DMS79 (cell line): ENCODE measurements around the gene TDG.

ENCODE experiments used
- DNase-seq: peaks from one replicate; lab custom pipeline; 2025; lab: John Stamatoyannopoulos, UW

The TDG gene

GRCh38 chr12:103965590-103966504, at the start of gene TDG:
TDG (plus strand) TSS chr12:103965872; CDS start chr12:103966038, 166 bp downstream.
- peak; percentile 99 for DNase-seq

DNA sequence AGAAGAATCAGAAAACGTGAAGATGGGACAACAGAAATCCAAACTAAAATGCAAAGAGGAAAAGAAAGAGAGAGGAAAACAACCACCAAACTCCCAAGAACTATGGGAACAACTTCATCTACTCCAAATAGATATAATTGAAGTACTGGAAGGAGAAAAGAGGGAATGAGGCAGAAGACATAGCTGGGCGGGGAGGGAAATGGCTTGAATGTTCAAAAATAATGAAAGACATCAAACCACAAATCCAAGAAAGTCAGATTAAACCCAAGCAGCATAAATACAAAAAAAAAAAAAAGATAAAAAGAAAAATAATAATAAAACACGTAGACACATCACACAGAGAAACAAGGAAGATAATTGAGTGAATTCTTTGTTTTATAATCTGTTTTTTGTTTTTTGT, 47.8 kb upstream of the TDG start:
- no peak for DNase-seq

- DNase-seq = peak; percentile 26
Observed at GRCh38 chr12:103924761-103925641, 40.7 kb upstream of the TDG start.

GRCh38 chr12:103928682-103929045, 37.0 kb upstream of the TDG start:
- no peak for DNase-seq

DNA sequence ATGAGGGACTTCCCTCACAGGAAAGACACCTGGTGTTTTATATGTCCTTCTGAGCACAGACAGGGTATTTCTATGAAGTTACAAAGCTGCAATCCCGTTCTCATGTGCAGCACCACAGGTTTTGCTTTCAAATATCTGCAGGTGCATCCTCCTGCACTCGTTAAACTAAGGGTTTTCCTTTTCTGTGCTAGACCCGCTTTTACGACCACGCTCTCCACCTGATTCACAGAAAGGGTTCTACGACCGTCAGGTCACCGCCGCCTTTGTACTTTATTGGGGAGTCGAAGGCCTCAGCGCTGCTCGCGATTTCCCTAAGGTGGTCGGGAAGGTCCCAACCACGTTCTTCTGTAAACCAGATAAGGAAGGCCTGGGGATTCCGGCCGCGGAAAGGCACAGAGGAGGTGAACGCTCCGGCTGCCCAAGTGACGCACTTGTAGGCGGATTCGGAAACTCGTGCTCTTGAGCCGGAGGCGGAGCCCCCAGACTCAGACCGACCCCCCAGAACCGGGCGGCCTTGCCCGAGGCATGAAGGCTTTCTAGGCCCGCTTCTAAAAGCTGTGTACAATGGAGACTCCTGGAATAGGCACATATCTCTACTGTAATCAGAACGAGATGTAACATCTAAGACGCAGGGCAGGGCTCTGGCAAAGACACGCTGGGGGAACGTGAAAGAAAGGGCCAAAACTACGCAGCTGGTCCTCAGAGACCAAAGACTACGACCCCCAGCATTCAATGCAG, 36.5 kb upstream of the TDG start:
- DNase-seq = no peak

DNA sequence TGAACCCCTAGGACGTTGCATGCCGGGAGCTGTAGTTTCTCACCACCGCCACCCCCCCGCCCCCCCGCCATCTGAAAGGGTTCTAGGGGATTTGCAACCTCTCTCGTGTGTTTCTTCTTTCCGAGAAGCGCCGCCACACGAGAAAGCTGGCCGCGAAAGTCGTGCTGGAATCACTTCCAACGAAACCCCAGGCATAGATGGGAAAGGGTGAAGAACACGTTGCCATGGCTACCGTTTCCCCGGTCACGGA, 36.0 kb upstream of the TDG start:
- DNase-seq = peak; percentile 96

- DNase-seq = peak; percentile 100
Observed at GRCh38 chr12:103930034-103930786, 35.5 kb upstream of the TDG start, which contains the start of gene HSP90B1. HSP90B1 (plus strand) TSS chr12:103930410; CDS start chr12:103930516, 106 bp downstream.

- DNase-seq = no peak
Observed at GRCh38 chr12:103930787-103931735, 34.6 kb upstream of the TDG start.

GRCh38 chr12:103933237-103933636, 32.4 kb upstream of the TDG start:
- DNase-seq = no peak

GRCh38 chr12:103936679-103937078, 29.0 kb upstream of the TDG start:
- DNase-seq = no peak

- DNase-seq = no peak
Observed at GRCh38 chr12:103944964-103945363, 20.7 kb upstream of the TDG start.

DNA sequence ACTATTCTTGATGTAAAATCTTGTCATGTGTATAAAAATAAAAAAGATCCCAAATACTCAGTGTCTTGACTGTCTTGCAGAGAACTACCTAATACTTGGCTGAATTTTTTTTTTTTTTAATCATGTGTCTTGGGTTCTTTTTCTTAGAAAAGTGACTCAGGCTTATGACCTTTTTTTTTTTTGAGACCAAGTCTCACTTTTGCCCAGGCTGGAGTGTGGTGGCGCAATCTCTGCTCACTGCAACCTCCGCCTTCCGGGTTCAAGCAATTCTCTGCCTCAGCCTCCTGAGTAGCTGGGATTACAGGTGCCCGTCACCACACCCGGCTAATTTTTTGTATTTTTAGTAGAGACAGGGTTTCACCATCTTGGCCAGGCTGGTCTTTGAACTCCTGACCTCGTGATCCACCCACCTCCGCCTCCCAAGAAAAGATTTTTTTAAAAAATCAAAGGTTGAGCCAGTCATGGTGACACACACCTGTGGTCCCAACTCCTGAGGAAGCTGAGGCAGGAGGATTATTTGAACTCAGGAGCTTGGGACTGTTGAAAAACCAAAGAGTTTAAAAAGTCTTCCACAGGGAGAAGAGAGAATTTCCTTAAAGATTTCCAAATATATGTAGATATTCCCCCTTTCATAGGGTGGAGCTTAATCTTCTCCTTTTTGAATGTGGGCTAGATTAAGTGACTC, 17.7 kb upstream of the TDG start:
- DNase-seq = no peak

DNA sequence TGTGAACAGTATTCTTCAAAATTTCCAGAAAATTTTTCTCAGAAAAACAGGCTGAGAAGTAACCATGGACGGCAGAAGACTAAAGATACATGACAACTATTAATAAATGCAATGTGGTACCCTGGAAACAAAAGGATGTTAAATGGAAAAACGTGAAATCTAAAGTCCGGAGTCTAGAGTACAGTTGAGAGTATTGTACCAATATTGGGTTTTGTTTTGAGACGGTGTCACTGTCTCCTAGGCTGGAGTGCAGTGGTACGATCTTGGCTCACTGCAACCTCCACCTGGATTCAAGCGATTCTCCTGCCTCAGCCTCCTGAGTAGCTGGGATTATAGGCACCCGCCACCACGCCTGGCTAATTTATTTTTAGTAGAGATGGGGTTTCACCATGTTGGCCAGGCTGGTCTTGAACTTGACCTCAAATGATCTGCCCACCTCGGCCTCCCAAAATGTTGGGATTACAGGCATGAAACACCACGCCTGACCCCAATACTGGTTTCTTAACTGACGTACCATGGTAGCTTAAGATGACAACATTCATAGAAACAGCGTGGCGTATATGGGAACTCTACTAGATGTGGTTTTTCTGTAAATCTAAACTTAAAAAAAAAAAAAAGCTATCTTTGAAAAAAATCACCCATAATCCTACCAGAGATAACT, 16.8 kb upstream of the TDG start:
- DNase-seq = no peak

DNA sequence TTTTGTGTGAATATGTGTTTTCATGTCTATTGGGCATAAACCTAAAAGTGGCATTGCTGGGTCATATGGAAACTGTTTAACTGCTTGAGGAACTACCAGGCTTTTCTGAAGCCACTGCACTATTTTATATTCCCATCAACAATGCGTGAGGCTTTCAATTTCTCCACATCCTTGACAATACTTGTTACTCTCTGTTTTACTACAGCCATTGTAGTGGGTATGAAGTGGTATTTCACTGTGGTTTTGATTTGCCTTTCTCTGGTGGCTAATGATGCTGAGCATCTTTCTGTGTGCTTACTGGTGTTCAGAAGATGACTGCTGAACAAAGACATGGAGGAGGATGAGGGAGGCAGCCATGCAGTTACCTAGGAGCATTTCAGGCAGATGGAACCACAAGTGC, 13.2 kb upstream of the TDG start:
- DNase-seq = no peak

GRCh38 chr12:103955811-103956508, 9.7 kb upstream of the TDG start:
- no peak for DNase-seq

- DNase-seq = no peak
Observed at GRCh38 chr12:103956509-103957027, 9.1 kb upstream of the TDG start.

GRCh38 chr12:103957865-103958388, 7.7 kb upstream of the TDG start:
- DNase-seq = no peak

DNA sequence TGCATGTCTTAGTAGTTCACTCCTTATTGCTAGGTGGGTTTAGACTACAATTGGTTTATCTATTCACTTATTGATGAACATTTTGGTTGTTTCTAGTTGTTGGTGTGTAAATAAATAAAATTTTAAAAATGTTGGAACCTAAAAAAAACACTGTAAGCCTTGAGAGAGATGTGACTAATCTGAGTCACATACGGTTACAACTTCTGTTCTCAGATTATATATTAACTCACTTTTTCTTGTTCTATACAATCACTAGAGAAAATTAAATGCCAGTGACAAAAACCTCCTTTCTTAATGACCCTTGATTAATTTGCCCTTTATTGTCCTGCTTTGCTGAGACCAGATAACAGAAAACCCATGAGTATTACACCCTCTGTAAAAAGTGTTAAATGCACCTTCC, 7.1 kb upstream of the TDG start:
- no peak for DNase-seq
